Left lung (tissue), 14 donors: ENCODE results near the gene RNF223. TPM values are rescaled to one million over a fixed set of nuclear protein-coding genes. Genes with fewer than 3 reads are reported as not detected.
A peak's percentile ranks its signal among the peaks of the same experiment; 100 is the strongest.

Source experiments
- ATAC-seq: fragments of 200-7000 bp; cut with Tn5 transposase; one replicate; pipeline ENCODE4 v1.9.1; 2020; ENCODE audit warnings: moderate library complexity
- DNase-seq, 4 donors: peaks; one replicate each; pipeline ENCODE4 v3.0.0-alpha.2; 2013 to 2020
- H3K27ac ChIP-seq, 2 donors: fragments of 200-600 bp; sonication (generic) in 1 of 2; one replicate each; pipeline versions ENCODE4 v1.5.0 to v1.8.0; 2020 to 2021
- H3K27me3 ChIP-seq, 2 donors: fragments of 200-600 bp; sonication (generic) in 1 of 2; one replicate each; pipeline versions ENCODE4 v1.5.0 to v1.8.0; 2020 to 2021
- H3K36me3 ChIP-seq, 2 donors: fragments of 200-600 bp; sonication (generic) in 1 of 2; one replicate each; pipeline versions ENCODE4 v1.5.0 to v1.8.0; 2020 to 2021
- H3K4me1 ChIP-seq, 2 donors: fragments of 200-600 bp; one replicate each; pipeline ENCODE4 v1.8.0; 2021
- H3K4me3 ChIP-seq, 2 donors: fragments of 200-600 bp; sonication (generic) in 1 of 2; one replicate each; pipeline versions ENCODE4 v1.5.0 to v1.8.0; 2020 to 2021; ENCODE audit warnings: mild to moderate bottlenecking in 1 of 2
- H3K9me3 ChIP-seq, 2 donors: fragments of 200-600 bp; sonication (generic) in 1 of 2; one replicate each; pipeline versions ENCODE4 v1.5.0 to v1.8.0; 2020 to 2021
- CTCF ChIP-seq, 2 donors: fragments of 200-600 bp; sonication (generic) in 1 of 2; IDR thresholded peaks; one replicate each; pipeline versions ENCODE4 v1.5.0 to v1.8.0; 2021; ENCODE audit warnings: antibody characterized with exemption in 2 of 2
- intact Hi-C, 2 donors: fragments of 100-400 bp; cut with DNase I; formaldehyde crosslinking; loops; one replicate each; pipeline versions ENCODE4 v1.11.2 to v1.14.2; 2022
- long read RNA-seq, 12 donors: library from polyadenylated mRNA in 2 of 12; unstranded in 2 of 12; transcript quantifications; one replicate each; pipeline ENCODE4 v2.0.0 and lab custom pipeline, GENCODE V29; 2019 to 2026
- polyA plus RNA-seq, 6 donors: library from polyadenylated mRNA; unstranded; fragments of 120-200 nt; gene quantifications; one replicate each; pipeline ENCODE4 v1.2.1, GENCODE V29; 2013; ENCODE audit not compliant: insufficient read length in 6 of 6
- total RNA-seq, 2 donors: library from RNA; stranded (reverse); fragmentation: NEBNext Ultra II Directional; extraction: Animal tissue kit (Norgen Biotek cat#: 25700); gene quantifications; one replicate each; pipeline ENCODE4 v1.2.1, GENCODE V29; 2021
- donor health status: DM: no; HTN: yes; CAD: no.
- donor health status: DM: no; HTN: no; CAD: no.

Gene RNF223
- total RNA-seq (1 to 10 TPM; 1.2 to 1.7 TPM), polyA plus RNA-seq (under 1 TPM; 0.13 to 0.31 (median 0.16) TPM)
- long read RNA-seq, donor 1, result 0 reads
- long read RNA-seq, donor 2, result 0 reads
- long read RNA-seq, donor 3, result 0 reads
- long read RNA-seq, donor 4, result 0 reads
- long read RNA-seq, donor 5, partial matches to known transcripts, result 0 of 1 reads
- long read RNA-seq, donor 5, other reads (novel, unspliced or antisense), result 0 of 1 reads
- long read RNA-seq, donor 6, result 0 reads
- long read RNA-seq, donor 7, result 0 reads
- long read RNA-seq, donor 8, result 0 reads
- long read RNA-seq, donor 9, result 0 reads
- long read RNA-seq, donor 10, result 0 reads
- long read RNA-seq, donor 11, result 0 reads
- long read RNA-seq, donor 12, result 0 reads

- Histone ChIP-seq H3K36me3 (no peaks in the 10 kb centered on the region), H3K27ac (peak within 1 kb of the TSS in 1 of 2 donors; percentile 57), H3K4me1 (peaks cover 0 to 11% of the 10 kb centered on the region in 2 donors), H3K4me3 (peak within 1 kb of the TSS in 1 of 2 donors; percentile 23), H3K27me3 (peaks cover 4 to 64% of the 10 kb centered on the region in 2 donors), H3K9me3 (no peaks in the 10 kb centered on the region)
- ATAC-seq (peak; percentile 86), DNase-seq (peak in 3 of 4 donors; percentile 66 to 88 (median 73))
- intact Hi-C loops, result no loop called here
- no peak for TF ChIP-seq CTCF (IDR thresholded peaks at IDR 0.05)
Measured at GRCh38 chr1:1073743-1074587, at the start of gene RNF223. TSS of gene RNF223 (minus strand) at chr1:1074306. CDS start at chr1:1072566, 1,740 bp downstream.

- peaks cover 0 to 14% of the 10 kb centered on the region in 2 donors for H3K4me1 ChIP-seq
- intact Hi-C loops, result loop anchor here in 1 of 2 donors (10.0 kb wide), 2 partner anchors 122 to 172 kb away; partner anchors contain the start of gene C1QTNF12
Measured at GRCh38 chr1:1122981-1123480, 48.9 kb upstream of the RNF223 start.

GRCh38 chr1:1122078-1122811 is 48.1 kb upstream of the RNF223 start:
- DNase-seq (peak in 3 of 4 donors; percentile 78 to 96 (median 84)), ATAC-seq (peak; percentile 93)
- peak; percentile 82 to 91 for TF ChIP-seq CTCF (IDR thresholded peaks at IDR 0.05)
- Histone ChIP-seq H3K36me3 (no peaks in the 10 kb centered on the region), H3K4me3 (no peak overlapping the region), H3K27me3 (peaks cover 0 to 47% of the 10 kb centered on the region in 2 donors), H3K9me3 (no peaks in the 10 kb centered on the region), H3K4me1 (peaks cover 0 to 14% of the 10 kb centered on the region in 2 donors), H3K27ac (no peak overlapping the region)
- intact Hi-C loops, result loop anchor here in 1 of 2 donors (10.0 kb wide), 2 partner anchors 123 to 173 kb away; partner anchors contain the start of gene C1QTNF12

More at GRCh38 chr1:1122981-1123480, 48.9 kb upstream of the RNF223 start:
- Histone ChIP-seq H3K4me3 (no peak overlapping the region), H3K27ac (no peak overlapping the region), H3K36me3 (no peaks in the 10 kb centered on the region), H3K9me3 (no peaks in the 10 kb centered on the region), H3K27me3 (peaks cover 0 to 39% of the 10 kb centered on the region in 2 donors)
- no peak for TF ChIP-seq CTCF (IDR thresholded peaks at IDR 0.05)
- ATAC-seq (no peak), DNase-seq (peak in 1 of 4 donors; percentile 57)

GRCh38 chr1:1121611-1122077 is 47.5 kb upstream of the RNF223 start:
- DNase-seq (peak in 1 of 4 donors; percentile 70), ATAC-seq (peak; percentile 7)
- Histone ChIP-seq H3K9me3 (no peaks in the 10 kb centered on the region), H3K4me3 (no peak overlapping the region), H3K4me1 (peaks cover 0 to 16% of the 10 kb centered on the region in 2 donors), H3K27ac (no peak overlapping the region), H3K27me3 (peaks cover 0 to 50% of the 10 kb centered on the region in 2 donors), H3K36me3 (no peaks in the 10 kb centered on the region)
- intact Hi-C loops, result loop anchor here in 1 of 2 donors (10.0 kb wide), 2 partner anchors 123 to 173 kb away; partner anchors contain the start of gene C1QTNF12
- no peak for TF ChIP-seq CTCF (IDR thresholded peaks at IDR 0.05)
